Vagina (tissue), 2 donors: Measurements from ENCODE around the gene MEIS1.

Experiments
- CTCF ChIP-seq, 3 experiments: fragments of 450-650 bp in 2 of 3; fragments of 200-600 bp in 1 of 3; sonication (generic) in 1 of 3; IDR thresholded peaks; one replicate each; pipeline ENCODE4 v1.5.1; 2017 to 2019; ENCODE audit warnings: antibody characterized with exemption in 3 of 3, mild to moderate bottlenecking in 2 of 3, moderate library complexity in 2 of 3
- POLR2AphosphoS5 ChIP-seq, 2 donors: sonication (generic); formaldehyde crosslinking; IDR thresholded peaks; one replicate each; pipeline ENCODE4 v1.9.0; 2017; ENCODE audit warnings: antibody characterized with exemption in 2 of 2, mild to moderate bottlenecking in 2 of 2, low read depth in 1 of 2; ENCODE audit not compliant: insufficient read depth in 1 of 2

- TF ChIP-seq POLR2AphosphoS5 (IDR thresholded peaks at IDR 0.05; ENCODE audit: insufficient read depth in 1 of 2, low read depth in 1 of 2) (no peak), CTCF (IDR thresholded peaks at IDR 0.05) (no peak)
Observed at GRCh38 chr2:66466433-66466832, 31.5 kb downstream of the MEIS1 start.
